Activated naive CD8-positive, alpha-beta T cell treated with anti-CD3 and anti-CD28 coated beads, Interleukin-2, amount 10 ng/mL, durations not matched to agents 7 days and 5 days (primary cell): ENCODE measurements around the gene LRRC27. TPM values are rescaled to one million over a fixed set of nuclear protein-coding genes. Genes with fewer than 3 reads are reported as not detected.
"Not testable (repeated sequence)": the region's sequence is repeated elsewhere in the genome, so short reads cannot be mapped to it uniquely, and the experiment has no call there.

ENCODE experiments used
- ATAC-seq: fragments of 150-1000 bp; cut with Tn5 transposase; one replicate; pipeline ENCODE4 v1.10.0; 2021; ENCODE audit warnings: low read depth, moderate library complexity
- POLR2A ChIA-PET: fragments of 350-600 bp; sonication (Branson Sonifier 250); formaldehyde crosslinking; loops from one replicate; lab custom pipeline; 2021; ENCODE audit warnings: antibody characterized with exemption; lab: Charles Lee
- DNase-seq: peaks from one replicate; pipeline ENCODE4 v3.0.0; 2021
- H3K27ac Mint-ChIP-seq: one replicate; pipeline ENCODE4 v1.8.0; 2022; ENCODE audit warnings: mild to moderate bottlenecking, mixed read lengths
- H3K27me3 Mint-ChIP-seq: one replicate; pipeline ENCODE4 v1.8.0; 2022; ENCODE audit warnings: mild to moderate bottlenecking, moderate library complexity, mixed read lengths
- H3K36me3 Mint-ChIP-seq: one replicate; pipeline ENCODE4 v1.8.0; 2021; ENCODE audit warnings: mild to moderate bottlenecking, mixed read lengths
- H3K4me1 Mint-ChIP-seq: one replicate; pipeline ENCODE4 v1.8.0; 2021; ENCODE audit warnings: mixed read lengths
- H3K4me3 Mint-ChIP-seq: one replicate; pipeline ENCODE4 v1.8.0; 2022; ENCODE audit warnings: mild to moderate bottlenecking, moderate library complexity, mixed read lengths
- H3K9me3 Mint-ChIP-seq: one replicate; pipeline ENCODE4 v1.8.0; 2021; ENCODE audit warnings: mixed read lengths
- total RNA-seq, 2 experiments: library from RNA; stranded (reverse); gene quantifications; one replicate each; pipeline ENCODE4 v1.2.3, GENCODE V29; 2021

Gene LRRC27
- total RNA-seq, 2 experiments from 2014 or later, result 4.7 to 6.3 TPM

DNA sequence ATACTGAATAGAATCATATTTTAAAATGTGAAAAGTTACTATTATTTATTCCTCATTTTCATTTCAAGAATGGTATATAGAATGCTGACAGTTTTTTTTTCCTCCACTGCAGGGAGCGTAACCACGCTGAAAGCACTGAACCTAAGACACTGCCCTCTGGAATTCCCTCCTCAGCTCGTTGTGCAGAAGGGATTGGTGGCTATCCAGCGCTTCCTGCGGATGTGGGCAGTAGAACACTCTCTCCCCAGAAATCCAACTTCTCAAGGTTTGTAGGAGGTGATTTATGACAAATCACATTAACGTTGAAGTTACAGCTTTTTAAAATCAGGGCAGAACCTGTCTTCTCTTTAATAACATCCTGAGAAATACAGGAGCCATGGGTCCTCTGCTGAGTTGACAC, 12.4 kb downstream of the LRRC27 start:
- POLR2A ChIA-PET, result no interaction called here
- no peak overlapping the region for H3K4me3 Mint-ChIP-seq

DNA sequence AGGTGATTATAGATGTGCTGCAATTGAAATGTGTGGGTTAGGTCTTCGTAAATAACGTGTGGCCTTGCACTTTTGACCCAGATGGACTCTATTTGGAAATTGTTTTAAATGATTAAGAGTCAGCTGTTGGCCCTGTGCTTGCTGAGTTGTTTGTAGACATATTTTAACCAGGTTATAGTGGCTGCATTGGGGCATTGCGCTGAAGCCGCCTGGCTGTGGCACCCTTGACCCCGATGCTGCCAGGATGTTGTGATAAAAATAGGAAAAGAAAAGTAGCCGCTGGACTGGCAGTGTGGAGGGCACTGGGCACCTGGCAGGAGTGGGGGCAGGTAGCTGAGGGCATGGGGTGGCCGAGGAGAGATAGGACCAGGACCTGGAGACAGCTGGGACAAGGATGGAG, 13.4 kb downstream of the LRRC27 start:
- Mint-ChIP-seq H3K27ac (no peak overlapping the region), H3K36me3 (peaks cover 3% of the 10 kb centered on the region), H3K4me3 (no peak overlapping the region), H3K4me1 (no peaks in the 10 kb centered on the region), H3K27me3 (no peaks in the 10 kb centered on the region), H3K9me3 (no peaks in the 10 kb centered on the region)
- ATAC-seq (no peak), DNase-seq (no peak)
- POLR2A ChIA-PET, result no interaction called here

More for the DNA sequence above, 12.4 kb downstream of the LRRC27 start:
- no peaks in the 10 kb centered on the region for H3K4me1 Mint-ChIP-seq
- no peaks in the 10 kb centered on the region for H3K9me3 Mint-ChIP-seq
- peaks cover 3% of the 10 kb centered on the region for H3K36me3 Mint-ChIP-seq
- H3K27me3 Mint-ChIP-seq, result no peaks in the 10 kb centered on the region
- no peak for ATAC-seq
- no peak overlapping the region for H3K27ac Mint-ChIP-seq
- no peak for DNase-seq

DNA sequence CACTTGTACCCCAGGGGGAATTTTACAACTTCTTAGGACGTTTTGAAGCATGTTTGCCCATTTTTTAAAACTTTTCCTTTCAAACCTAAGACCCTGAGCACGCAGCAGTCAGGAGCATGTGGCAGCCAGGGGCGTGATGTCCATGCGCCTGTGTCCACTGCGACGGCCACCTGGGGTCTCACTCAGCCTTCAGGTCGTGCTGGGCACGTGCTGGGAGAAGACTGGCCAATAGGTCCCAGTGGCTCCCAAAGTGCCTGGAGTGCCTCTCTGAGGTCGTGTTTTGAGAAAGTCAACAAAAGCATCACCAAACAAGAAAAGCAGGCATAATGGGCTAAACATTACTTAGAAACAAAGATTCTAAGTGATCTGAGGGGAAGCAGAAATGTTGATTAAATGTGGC, 14.8 kb downstream of the LRRC27 start:
- DNase-seq, result no peak
- no peak overlapping the region for H3K4me3 Mint-ChIP-seq
- peaks cover 3% of the 10 kb centered on the region for H3K36me3 Mint-ChIP-seq
- ATAC-seq, result no peak
- POLR2A ChIA-PET, result no interaction called here
- no peaks in the 10 kb centered on the region for H3K4me1 Mint-ChIP-seq
- H3K27ac Mint-ChIP-seq, result no peak overlapping the region
- H3K27me3 Mint-ChIP-seq, result no peaks in the 10 kb centered on the region
- H3K9me3 Mint-ChIP-seq, result no peaks in the 10 kb centered on the region

DNA sequence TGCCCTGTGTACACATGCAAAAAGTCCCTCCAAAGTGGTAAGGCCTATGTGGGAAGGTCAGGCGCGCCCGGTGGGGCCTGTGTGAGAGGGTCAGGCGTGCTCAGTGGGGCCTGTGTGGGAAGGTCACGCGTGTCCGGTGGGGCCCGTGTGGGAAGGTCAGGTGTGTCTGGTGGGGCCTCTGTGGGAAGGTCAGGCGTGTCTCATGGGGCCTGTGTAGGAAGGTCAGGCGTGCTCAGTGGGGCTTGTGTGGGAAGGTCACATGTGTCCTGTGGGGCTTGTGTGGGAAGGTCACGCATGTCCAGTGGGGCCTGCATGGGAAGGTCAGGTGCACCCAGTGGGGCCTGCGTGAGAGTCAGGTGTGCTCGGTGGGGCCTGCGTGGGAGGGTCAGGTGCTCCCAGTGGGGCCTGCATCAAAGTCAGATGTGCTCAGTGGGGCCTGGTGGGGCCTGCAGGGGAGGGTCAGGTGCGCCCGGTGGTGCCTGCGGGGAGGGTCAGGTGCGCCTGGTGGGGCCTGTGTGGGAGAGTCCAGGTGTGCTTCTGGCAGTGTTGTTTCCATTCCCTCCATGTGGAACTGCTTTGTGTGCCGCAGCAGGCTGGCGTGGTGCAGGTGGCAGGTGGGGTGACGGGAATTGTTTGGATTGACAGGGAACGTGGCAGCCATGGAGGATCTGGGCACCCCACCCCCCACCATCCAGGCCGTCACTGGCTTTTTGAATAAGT, 15.4 kb downstream of the LRRC27 start:
- Mint-ChIP-seq H3K4me3 (no peak overlapping the region), H3K36me3 (peaks cover 2% of the 10 kb centered on the region), H3K27me3 (no peaks in the 10 kb centered on the region), H3K27ac (no peak overlapping the region), H3K4me1 (no peaks in the 10 kb centered on the region), H3K9me3 (no peaks in the 10 kb centered on the region)
- ATAC-seq (no peak), DNase-seq (no peak)
- POLR2A ChIA-PET, result no interaction called here

DNA sequence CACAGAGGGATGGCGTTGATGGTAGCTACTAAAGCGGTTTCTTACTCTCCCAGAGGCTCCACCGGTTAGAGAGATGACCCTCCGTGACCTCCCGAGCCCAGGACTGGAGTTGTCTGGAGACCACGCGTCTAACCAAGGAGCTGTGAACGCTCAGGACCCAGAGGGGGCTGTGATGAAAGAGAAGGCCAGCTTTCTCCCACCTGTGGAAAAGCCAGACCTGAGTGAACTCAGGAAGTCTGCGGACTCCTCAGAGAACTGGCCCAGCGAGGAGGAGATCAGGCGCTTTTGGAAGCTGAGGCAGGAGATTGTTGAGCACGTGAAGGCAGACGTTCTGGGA, 15.9 kb downstream of the LRRC27 start:
- Mint-ChIP-seq H3K36me3 (no peaks in the 10 kb centered on the region), H3K27me3 (no peaks in the 10 kb centered on the region), H3K9me3 (no peaks in the 10 kb centered on the region), H3K4me3 (no peak overlapping the region), H3K27ac (no peak overlapping the region), H3K4me1 (peaks cover 2% of the 10 kb centered on the region)
- POLR2A ChIA-PET, result no interaction called here
- ATAC-seq (no peak), DNase-seq (no peak)

DNA sequence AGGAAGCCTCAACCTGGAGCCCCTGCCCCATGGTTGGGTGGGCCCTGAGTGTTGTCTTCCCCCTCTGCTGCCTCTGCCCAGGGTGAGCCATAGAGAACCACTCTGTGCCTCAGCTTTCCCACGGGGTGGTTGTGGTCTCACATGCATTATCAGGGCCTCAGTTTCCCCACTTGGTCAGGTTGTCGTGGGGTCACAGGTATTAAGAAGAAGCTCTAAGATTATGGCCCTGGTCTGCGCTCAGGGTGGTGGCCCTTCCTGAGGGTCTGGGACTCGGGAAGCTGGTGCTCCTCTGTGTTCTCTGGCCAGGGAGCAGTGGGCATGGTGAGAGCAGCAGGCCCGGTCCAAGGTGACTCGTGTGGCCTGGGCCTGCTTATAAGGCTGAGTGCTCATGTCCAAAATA, 17.8 kb downstream of the LRRC27 start:
- Mint-ChIP-seq H3K4me1 (peaks cover 2% of the 10 kb centered on the region), H3K4me3 (no peak overlapping the region), H3K27me3 (no peaks in the 10 kb centered on the region), H3K27ac (no peak overlapping the region), H3K9me3 (no peaks in the 10 kb centered on the region), H3K36me3 (no peaks in the 10 kb centered on the region)
- DNase-seq (no peak), ATAC-seq (no peak)
- POLR2A ChIA-PET, result no interaction called here

DNA sequence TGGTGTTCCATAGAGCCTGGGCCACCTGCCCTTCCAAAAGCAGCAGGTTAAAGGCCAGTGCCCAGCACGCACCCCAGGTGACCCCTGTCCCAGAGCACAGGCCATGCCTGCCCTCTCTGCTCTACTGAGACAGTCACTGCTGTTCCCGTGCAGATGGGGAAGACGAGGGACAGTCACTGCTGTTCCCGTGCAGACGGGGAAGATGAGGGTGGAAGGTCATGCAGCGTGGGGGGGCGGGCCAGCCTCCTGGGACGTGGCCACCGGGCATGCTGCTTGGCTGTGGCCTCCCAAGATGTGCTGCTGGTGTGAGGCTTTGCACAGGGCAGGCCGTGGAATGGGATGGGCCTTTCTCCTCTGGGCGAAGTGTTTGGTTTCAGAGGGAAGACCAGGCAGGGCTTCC, 18.4 kb downstream of the LRRC27 start:
- no peaks in the 10 kb centered on the region for H3K9me3 Mint-ChIP-seq
- DNase-seq (no peak), ATAC-seq (no peak)
- H3K36me3 Mint-ChIP-seq, result no peaks in the 10 kb centered on the region
- H3K4me1 Mint-ChIP-seq, result peaks cover 2% of the 10 kb centered on the region
- POLR2A ChIA-PET, result no interaction called here
- no peak overlapping the region for H3K4me3 Mint-ChIP-seq
- H3K27ac Mint-ChIP-seq, result no peak overlapping the region
- no peaks in the 10 kb centered on the region for H3K27me3 Mint-ChIP-seq

DNA sequence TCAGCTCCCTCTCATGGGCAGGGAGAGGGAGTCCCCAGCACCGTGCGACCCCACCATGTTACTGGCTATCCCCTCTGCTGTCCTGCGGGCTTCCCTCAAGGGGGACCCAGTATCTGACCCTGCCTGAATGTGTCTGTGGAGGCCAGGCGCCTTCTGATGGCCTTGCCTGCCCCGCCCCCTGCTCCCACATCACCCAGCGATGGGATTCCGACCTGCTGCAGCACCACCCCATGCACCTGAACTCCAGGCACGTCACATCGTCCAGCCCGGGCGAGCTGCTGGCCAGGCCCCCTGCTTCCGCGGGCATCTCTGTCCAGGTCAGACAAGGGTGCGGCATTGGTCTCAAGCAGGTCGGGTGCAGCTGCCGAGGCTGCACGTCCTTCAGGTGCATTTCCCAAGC, 19.0 kb downstream of the LRRC27 start:
- DNase-seq (peak; percentile 14), ATAC-seq (no peak)
- Mint-ChIP-seq H3K4me3 (no peak overlapping the region), H3K27ac (no peak overlapping the region), H3K9me3 (no peaks in the 10 kb centered on the region), H3K4me1 (peaks cover 2% of the 10 kb centered on the region), H3K27me3 (no peaks in the 10 kb centered on the region), H3K36me3 (no peaks in the 10 kb centered on the region)
- POLR2A ChIA-PET, result no interaction called here

DNA sequence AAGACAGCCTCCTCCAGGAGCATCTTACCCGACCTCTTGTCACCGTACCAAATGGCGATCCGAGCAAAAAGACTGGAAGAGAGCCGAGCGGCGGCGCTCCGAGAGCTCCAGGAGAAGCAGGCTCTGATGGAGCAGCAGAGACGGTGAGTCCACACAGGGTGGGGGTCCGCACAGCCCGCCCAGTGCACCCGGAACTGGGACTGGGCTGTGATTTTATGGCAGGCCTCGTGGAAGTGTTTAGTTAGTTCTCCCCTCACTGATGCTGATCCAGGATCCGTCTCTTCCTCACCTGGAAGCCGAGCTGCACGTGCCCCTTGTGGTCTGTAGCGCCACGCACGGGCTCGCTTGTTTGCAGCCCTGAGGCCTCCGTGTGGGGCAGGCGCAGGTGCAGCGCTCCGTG, 19.6 kb downstream of the LRRC27 start:
- H3K9me3 Mint-ChIP-seq, result no peaks in the 10 kb centered on the region
- POLR2A ChIA-PET, result no interaction called here
- no peaks in the 10 kb centered on the region for H3K27me3 Mint-ChIP-seq

DNA sequence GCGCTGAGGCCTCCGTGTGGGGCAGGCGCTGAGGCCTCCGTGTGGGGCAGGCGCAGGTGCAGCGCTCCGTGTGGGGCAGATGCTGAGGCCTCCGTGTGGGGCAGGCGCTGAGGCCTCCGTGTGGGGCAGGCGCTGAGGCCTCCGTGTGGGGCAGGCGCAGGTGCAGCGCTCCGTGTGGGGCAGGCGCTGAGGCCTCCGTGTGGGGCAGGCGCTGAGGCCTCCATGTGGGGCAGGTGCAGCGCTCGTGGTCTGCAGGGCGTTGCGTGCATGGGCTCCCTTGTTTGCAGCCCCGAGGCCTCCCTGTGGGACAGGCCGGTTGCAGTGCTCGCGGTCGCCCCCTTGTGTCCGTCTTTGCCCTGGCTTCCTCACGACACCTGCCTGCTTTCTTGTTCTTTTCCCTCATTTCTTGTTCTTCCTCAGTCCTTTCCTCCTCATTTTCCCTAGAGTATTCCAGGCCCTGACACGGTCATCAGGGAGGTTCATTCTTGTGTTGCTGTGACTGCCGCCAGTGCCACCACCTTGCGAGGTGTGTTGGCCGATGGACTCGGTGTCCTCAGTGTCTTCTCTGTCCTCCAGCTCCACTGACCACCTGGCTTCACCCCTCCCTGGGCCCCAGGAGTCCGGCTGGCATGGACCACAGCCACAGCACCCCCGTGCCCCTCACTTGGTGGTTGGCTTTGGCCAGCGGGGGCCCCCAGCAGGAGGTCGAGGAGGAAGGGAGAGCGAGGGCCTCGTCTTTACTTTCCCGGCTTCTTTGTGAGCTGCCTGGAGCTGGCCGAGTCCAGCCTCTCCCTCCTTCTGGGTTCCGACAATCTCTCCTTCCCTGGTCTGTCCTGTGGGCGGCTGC, 20.7 kb downstream of the LRRC27 start:
- ATAC-seq, result peak; percentile 63
- peak overlapping the region; percentile 6 for H3K27ac Mint-ChIP-seq
- H3K4me1 Mint-ChIP-seq, POLR2A ChIA-PET, H3K9me3 Mint-ChIP-seq, H3K27me3 Mint-ChIP-seq, H3K36me3 Mint-ChIP-seq, H3K4me3 Mint-ChIP-seq: not testable (repeated sequence)
- peak; percentile 82 for DNase-seq

More for the DNA sequence above, 19.6 kb downstream of the LRRC27 start:
- ATAC-seq, result no peak
- DNase-seq, result peak; percentile 13
- peaks cover 2% of the 10 kb centered on the region for H3K4me1 Mint-ChIP-seq
- no peak overlapping the region for H3K27ac Mint-ChIP-seq
- no peaks in the 10 kb centered on the region for H3K36me3 Mint-ChIP-seq
- H3K4me3 Mint-ChIP-seq, result no peak overlapping the region

DNA sequence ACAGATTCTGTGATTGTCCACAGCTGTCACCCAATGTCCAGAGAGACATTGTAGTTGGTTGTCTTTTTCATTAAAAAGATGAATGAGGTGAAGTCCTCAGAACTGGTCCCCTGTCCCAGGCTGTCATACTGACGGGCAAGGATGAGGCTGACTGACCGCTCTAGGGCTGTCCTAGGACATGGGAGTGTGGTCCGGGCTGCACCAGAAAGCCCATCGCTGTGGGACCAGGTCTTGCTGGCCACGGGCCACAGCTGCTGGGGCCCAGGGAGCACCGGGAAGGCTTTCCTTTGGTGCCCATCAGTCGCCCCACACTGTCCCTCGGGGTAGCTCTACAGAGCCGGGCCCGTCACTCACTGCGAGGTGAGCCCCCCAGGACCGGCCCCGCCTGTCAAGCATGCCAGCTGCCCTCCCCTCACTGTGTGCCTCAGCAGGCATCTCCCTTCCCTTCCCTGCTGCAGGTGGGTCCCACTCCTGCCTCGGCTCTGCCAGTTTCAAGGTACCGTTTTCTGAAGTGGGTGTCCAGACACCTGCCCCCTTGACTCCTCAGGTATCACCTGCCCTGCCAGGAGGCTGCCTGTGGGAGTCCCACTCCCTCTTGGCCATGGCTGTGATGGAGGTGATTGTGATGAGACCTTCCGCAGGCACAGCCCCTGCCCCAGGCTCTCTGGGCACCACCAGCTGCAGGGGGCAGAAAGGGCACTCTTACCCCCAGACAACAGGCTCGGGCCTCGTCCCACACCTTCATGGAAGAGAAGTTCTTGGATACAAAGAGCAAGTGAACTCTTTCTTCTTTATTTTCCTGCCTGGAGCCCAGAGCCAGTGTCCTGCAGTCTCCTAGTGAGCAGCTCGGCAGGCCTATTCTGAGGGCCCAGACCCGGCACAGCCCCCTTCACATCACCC, 21.7 kb downstream of the LRRC27 start:
- Mint-ChIP-seq H3K36me3 (no peaks in the 10 kb centered on the region), H3K9me3 (no peaks in the 10 kb centered on the region), H3K4me1 (peaks cover 2% of the 10 kb centered on the region), H3K4me3 (no peak overlapping the region), H3K27me3 (no peaks in the 10 kb centered on the region), H3K27ac (peak overlapping the region; percentile 6)
- no peak for ATAC-seq
- POLR2A ChIA-PET, result no interaction called here
- no peak for DNase-seq

DNA sequence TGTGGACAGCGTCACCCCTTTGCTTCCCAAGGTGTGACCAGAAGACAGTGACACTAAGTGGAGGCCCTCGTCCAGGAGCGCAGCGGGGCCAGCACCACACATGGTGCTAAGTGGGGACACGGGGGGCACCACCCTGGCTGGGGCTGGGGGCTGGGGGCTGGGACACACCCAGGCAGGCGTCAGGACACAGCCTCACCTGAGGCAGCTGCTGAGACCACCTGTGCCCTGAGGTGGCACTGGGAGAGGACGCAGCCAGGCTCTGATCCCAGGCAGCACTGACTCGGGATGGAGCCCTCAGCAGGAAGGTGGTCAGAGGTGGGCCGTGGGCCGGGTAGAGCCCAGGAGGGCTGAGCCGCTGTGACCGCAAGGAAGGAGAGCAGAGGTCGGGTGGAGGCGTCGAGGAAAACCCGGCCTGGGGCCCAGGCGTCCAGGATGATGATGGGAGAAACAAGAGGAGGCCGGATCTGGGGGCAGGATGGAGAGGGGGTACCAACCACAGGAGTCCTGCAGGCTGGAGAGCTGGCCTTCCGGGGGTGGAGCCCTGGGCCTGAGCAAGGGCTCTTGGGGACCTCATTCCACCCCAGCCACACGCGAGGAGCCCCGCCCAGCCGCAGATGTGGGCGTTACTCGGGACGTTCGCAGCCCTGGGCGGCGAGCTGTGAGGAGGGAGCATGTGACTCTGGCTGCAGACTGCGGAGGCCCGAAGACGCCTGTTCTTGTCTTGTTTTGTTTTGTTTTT, 22.5 kb downstream of the LRRC27 start:
- Mint-ChIP-seq H3K36me3 (no peaks in the 10 kb centered on the region), H3K27me3 (no peaks in the 10 kb centered on the region), H3K4me1 (peaks cover 2% of the 10 kb centered on the region), H3K4me3 (no peak overlapping the region), H3K27ac (no peak overlapping the region), H3K9me3 (no peaks in the 10 kb centered on the region)
- POLR2A ChIA-PET, result no interaction called here
- ATAC-seq, result no peak
- no peak for DNase-seq

DNA sequence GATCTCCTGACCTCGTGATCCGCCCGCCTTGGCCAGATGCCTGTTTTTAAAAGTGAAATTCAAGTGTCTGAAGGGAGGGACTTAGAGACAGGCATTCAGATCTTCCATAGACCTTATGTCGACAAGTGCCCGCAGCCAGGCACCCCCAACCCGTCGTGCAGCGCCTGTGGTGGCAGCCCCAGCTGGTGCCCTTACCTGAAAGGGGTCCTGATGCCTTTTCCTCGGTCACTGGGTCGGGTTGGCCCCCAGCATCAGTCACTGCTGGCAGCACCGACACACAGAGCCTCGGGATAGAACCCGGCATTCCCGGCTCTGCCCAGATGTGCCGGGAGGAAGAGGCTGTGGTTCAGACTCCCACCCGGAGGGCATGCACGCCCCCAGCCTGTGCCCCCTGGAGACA, 23.3 kb downstream of the LRRC27 start:
- Mint-ChIP-seq H3K36me3 (no peaks in the 10 kb centered on the region), H3K27ac (no peak overlapping the region), H3K4me3 (no peak overlapping the region), H3K27me3 (no peaks in the 10 kb centered on the region), H3K9me3 (no peaks in the 10 kb centered on the region), H3K4me1 (peaks cover 2% of the 10 kb centered on the region)
- DNase-seq (no peak), ATAC-seq (no peak)
- POLR2A ChIA-PET, result no interaction called here
